Measurements from ENCODE around the gene PPM1M. TPM values are rescaled to one million over a fixed set of nuclear protein-coding genes. Genes with fewer than 3 reads are reported as not detected.

PPM1M gene
- total and polyA plus RNA-seq, 2 donors = 32.1 to 65.0 TPM

DNA sequence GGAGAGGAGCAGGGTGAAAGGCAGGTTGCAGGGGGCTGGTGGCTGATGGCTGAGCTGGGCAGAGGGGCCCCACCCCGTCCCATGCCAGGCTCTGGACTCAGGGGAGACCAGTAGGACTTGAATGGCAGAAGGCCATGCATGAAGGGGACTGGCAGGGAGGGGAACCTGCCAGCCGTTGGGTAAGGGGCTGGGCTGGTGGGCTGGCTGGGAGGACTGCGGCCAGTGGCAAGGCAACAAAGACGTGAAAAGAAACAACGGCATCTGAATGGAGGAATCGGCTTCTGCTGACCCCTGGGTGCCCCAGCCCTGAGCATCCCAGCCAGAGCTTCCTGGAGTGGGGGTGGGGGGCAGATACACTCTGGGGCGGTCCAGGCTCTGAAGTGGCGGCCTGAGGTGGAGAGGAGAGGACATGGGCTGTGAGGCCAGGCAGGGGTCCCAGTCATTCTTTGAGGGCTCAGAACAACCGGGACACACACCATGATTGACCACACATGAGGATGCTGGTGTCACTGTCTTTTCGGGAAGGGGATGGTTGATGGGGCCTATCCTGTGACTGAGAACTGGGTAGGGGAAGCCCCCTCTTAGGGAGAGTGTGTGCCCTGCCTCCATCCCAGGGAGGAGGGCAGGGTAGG is 53.8 kb downstream of the PPM1M start:
- peaks cover 0 to 15% of the 10 kb centered on the region in 2 donors for H3K27me3 ChIP-seq (ENCODE audit: control insufficient read depth in 2 of 2, insufficient read depth in 1 of 2, low read length in 1 of 2)
- no peaks in the 10 kb centered on the region for H3K36me3 ChIP-seq (ENCODE audit: control insufficient read depth in 2 of 2, insufficient read depth in 2 of 2, low read length in 1 of 2)
- H3K27ac ChIP-seq (ENCODE audit: low read depth in 1 of 2, low read length in 1 of 2) = no peak overlapping the region
- peaks cover 0 to 13% of the 10 kb centered on the region in 2 donors for H3K4me1 ChIP-seq (ENCODE audit: control insufficient read depth in 2 of 2, insufficient read depth in 2 of 2, low read length in 2 of 2)
- no peak overlapping the region for H3K4me3 ChIP-seq (ENCODE audit: low read length in 2 of 2)
- 74% methylated on average over 10 of the region's 10 CpGs for WGBS
- no peaks in the 10 kb centered on the region for H3K9me3 ChIP-seq (ENCODE audit: control insufficient read depth in 2 of 2, insufficient read depth in 1 of 2, low read length in 1 of 2)
- DNase-seq (ENCODE audit: low read depth in 6 of 9, low spot score in 9 of 9) = no peak

Other genes starting within 250 kb of the PPM1M start
- gene RPL29, start 249.9 kb upstream of the PPM1M start, total RNA-seq = 1,457 TPM
- 1,964 TPM for gene RPL29, start 249.9 kb upstream of the PPM1M start, polyA plus RNA-seq
- gene DUSP7, start 189.2 kb upstream of the PPM1M start, total RNA-seq = 7.7 TPM
- 6.3 TPM for gene DUSP7, start 189.2 kb upstream of the PPM1M start, polyA plus RNA-seq
- 12.3 TPM for gene POC1A, start 91.3 kb upstream of the PPM1M start, total RNA-seq
- gene POC1A, start 91.3 kb upstream of the PPM1M start, polyA plus RNA-seq = 2.6 TPM
- gene ALAS1, start 47.6 kb upstream of the PPM1M start, total RNA-seq = 34.5 TPM
- gene ALAS1, start 47.6 kb upstream of the PPM1M start, polyA plus RNA-seq = 22.8 TPM
- 0.66 TPM for gene TLR9, start 20.1 kb upstream of the PPM1M start, total RNA-seq
- 0.59 TPM for gene TLR9, start 20.1 kb upstream of the PPM1M start, polyA plus RNA-seq
- gene TWF2, start 6.6 kb upstream of the PPM1M start, total RNA-seq = 60.5 TPM
- gene TWF2, start 6.6 kb upstream of the PPM1M start, polyA plus RNA-seq = 62.6 TPM
- gene WDR82, start 32.9 kb downstream of the PPM1M start, total RNA-seq = 60.5 TPM
- 47.4 TPM for gene WDR82, start 32.9 kb downstream of the PPM1M start, polyA plus RNA-seq
- 7.6 TPM for gene GLYCTK, start 42.1 kb downstream of the PPM1M start, total RNA-seq
- 18.9 TPM for gene GLYCTK, start 42.1 kb downstream of the PPM1M start, polyA plus RNA-seq
- 3.3 TPM for gene DNAH1, start 70.6 kb downstream of the PPM1M start, total RNA-seq
- 9.0 TPM for gene DNAH1, start 70.6 kb downstream of the PPM1M start, polyA plus RNA-seq
- 48.2 TPM for gene BAP1, start 164.2 kb downstream of the PPM1M start, total RNA-seq
- gene BAP1, start 164.2 kb downstream of the PPM1M start, polyA plus RNA-seq = 86.0 TPM
- gene PHF7, start 164.9 kb downstream of the PPM1M start, total RNA-seq = 10.6 TPM
- 9.1 TPM for gene PHF7, start 164.9 kb downstream of the PPM1M start, polyA plus RNA-seq
- gene SEMA3G, start 199.3 kb downstream of the PPM1M start, total RNA-seq = 0.80 TPM
- gene SEMA3G, start 199.3 kb downstream of the PPM1M start, polyA plus RNA-seq = 6.4 TPM
- gene TNNC1, start 208.3 kb downstream of the PPM1M start, total RNA-seq = 5.5 TPM
- gene TNNC1, start 208.3 kb downstream of the PPM1M start, polyA plus RNA-seq = 10.2 TPM
- gene NISCH, start 209.8 kb downstream of the PPM1M start, total RNA-seq = 27.6 TPM
- 62.3 TPM for gene NISCH, start 209.8 kb downstream of the PPM1M start, polyA plus RNA-seq
- 19.5 TPM for gene STAB1, start 249.6 kb downstream of the PPM1M start, total RNA-seq
- 315 TPM for gene STAB1, start 249.6 kb downstream of the PPM1M start, polyA plus RNA-seq